Measurements from ENCODE around the gene FAM131B.

The FAM131B gene

GRCh38 chr7:143393267-143394041 is 30.9 kb upstream of the FAM131B start:
- TF ChIP-seq EGR1 (IDR thresholded peaks at IDR 0.05) (no peak), CEBPB (IDR thresholded peaks at IDR 0.05) (peak; percentile 54; the same call in 1 of the 2 replicates), NFIC (IDR thresholded peaks at IDR 0.05) (peak; percentile 47; the same call in 1 of the 2 replicates), TCF12 (IDR thresholded peaks at IDR 0.05; ENCODE audit: low read depth) (no peak), ZBTB7A (IDR thresholded peaks at IDR 0.05; ENCODE audit: low read depth) (no peak), YY1 (IDR thresholded peaks at IDR 0.05; ENCODE audit: low read depth) (no peak), TEAD4 (IDR thresholded peaks at IDR 0.05) (no peak), CREB1 (IDR thresholded peaks at IDR 0.05; ENCODE audit: low read depth) (no peak), EP300 (IDR thresholded peaks at IDR 0.05; ENCODE audit: borderline replicate concordance) (no peak)
- TF ChIP-seq, protein P1, sequence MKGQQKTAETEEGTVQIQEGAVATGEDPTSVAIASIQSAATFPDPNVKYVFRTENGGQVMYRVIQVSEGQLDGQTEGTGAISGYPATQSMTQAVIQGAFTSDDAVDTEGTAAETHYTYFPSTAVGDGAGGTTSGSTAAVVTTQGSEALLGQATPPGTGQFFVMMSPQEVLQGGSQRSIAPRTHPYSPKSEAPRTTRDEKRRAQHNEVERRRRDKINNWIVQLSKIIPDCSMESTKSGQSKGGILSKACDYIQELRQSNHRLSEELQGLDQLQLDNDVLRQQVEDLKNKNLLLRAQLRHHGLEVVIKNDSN (IDR thresholded peaks at IDR 0.05), result no peak

DNA sequence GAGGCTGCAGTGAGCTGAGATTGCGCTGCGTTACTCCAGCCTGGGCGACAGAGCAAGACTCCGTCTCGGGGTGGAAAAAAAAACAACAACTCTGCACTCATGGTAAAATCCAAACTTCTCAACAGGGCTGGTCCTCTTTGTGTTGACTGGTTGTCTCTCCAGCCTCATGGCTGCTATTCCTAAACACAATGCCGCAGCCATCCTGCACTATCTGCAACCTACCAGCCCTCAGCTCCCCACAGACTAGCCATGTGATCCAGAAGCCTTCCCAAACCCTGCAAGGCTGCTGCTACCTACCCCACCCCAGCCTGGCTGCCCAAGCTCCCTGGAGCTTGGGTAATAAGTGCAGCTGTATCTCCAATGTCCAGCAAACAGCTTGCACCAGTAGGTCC is 30.4 kb upstream of the FAM131B start:
- TF ChIP-seq NFIC (IDR thresholded peaks at IDR 0.05) (no peak), TAF1 (IDR thresholded peaks at IDR 0.05; ENCODE audit: low read depth) (no peak), TCF12 (IDR thresholded peaks at IDR 0.05; ENCODE audit: low read depth) (no peak), RAD21 (IDR thresholded peaks at IDR 0.05; ENCODE audit: low read depth) (no peak), TEAD4 (IDR thresholded peaks at IDR 0.05) (no peak), EP300 (IDR thresholded peaks at IDR 0.05; ENCODE audit: borderline replicate concordance) (no peak), CREB1 (IDR thresholded peaks at IDR 0.05; ENCODE audit: low read depth) (no peak), ZBTB7A (IDR thresholded peaks at IDR 0.05; ENCODE audit: low read depth) (no peak), YY1 (IDR thresholded peaks at IDR 0.05; ENCODE audit: low read depth) (no peak), REST (IDR thresholded peaks at IDR 0.05; ENCODE audit: low read depth) (no peak), MAX (IDR thresholded peaks at IDR 0.05) (no peak), EGR1 (IDR thresholded peaks at IDR 0.05) (no peak), FOXM1 (IDR thresholded peaks at IDR 0.05; ENCODE audit: borderline replicate concordance, low read depth) (no peak), CEBPB (IDR thresholded peaks at IDR 0.05) (no peak)
- TF ChIP-seq, protein P1 (IDR thresholded peaks at IDR 0.05), result no peak

GRCh38 chr7:143391462-143392404 is 29.2 kb upstream of the FAM131B start:
- TF ChIP-seq TEAD4 (IDR thresholded peaks at IDR 0.05) (no peak), CREB1 (IDR thresholded peaks at IDR 0.05; ENCODE audit: low read depth) (no peak), FOXM1 (IDR thresholded peaks at IDR 0.05; ENCODE audit: borderline replicate concordance, low read depth) (no peak), RAD21 (IDR thresholded peaks at IDR 0.05; ENCODE audit: low read depth) (no peak), EP300 (IDR thresholded peaks at IDR 0.05; ENCODE audit: borderline replicate concordance) (no peak), CEBPB (IDR thresholded peaks at IDR 0.05) (no peak), REST (IDR thresholded peaks at IDR 0.05; ENCODE audit: low read depth) (no peak), YY1 (IDR thresholded peaks at IDR 0.05; ENCODE audit: low read depth) (no peak), NFIC (IDR thresholded peaks at IDR 0.05) (no peak)

GRCh38 chr7:143390773-143391317 is 28.3 kb upstream of the FAM131B start:
- TF ChIP-seq FOXM1 (IDR thresholded peaks at IDR 0.05; ENCODE audit: borderline replicate concordance, low read depth) (no peak), TAF1 (IDR thresholded peaks at IDR 0.05; ENCODE audit: low read depth) (no peak), TEAD4 (IDR thresholded peaks at IDR 0.05) (no peak), YY1 (IDR thresholded peaks at IDR 0.05; ENCODE audit: low read depth) (no peak), CREB1 (IDR thresholded peaks at IDR 0.05; ENCODE audit: low read depth) (no peak), RAD21 (IDR thresholded peaks at IDR 0.05; ENCODE audit: low read depth) (no peak)
